IMR-90 (cell line): ENCODE measurements around the gene PPM1A. TPM values are rescaled to one million over a fixed set of nuclear protein-coding genes. Genes with fewer than 3 reads are reported as not detected.

Source experiments
- ATAC-seq: fragments of 200-7000 bp; cut with Tn5 transposase; 2 replicates; pipeline ENCODE4 v1.9.1; 2020; ENCODE audit warnings: low read depth, mild to moderate bottlenecking, moderate library complexity
- BruUV-seq: library from RNA; stranded (reverse); fragments of 400-500 nt; replicated peaks from 2 replicates; lab custom pipeline; 2021; lab: Mats Ljungman, UMichigan
- CTCF ChIA-PET: fragments of 300-600 bp; formaldehyde crosslinking; extraction: SDS; loops from one replicate; lab custom pipeline; 2021; ENCODE audit warnings: antibody characterized with exemption; lab: Yijun Ruan, JAX
- POLR2A ChIA-PET: fragments of 300-600 bp; sonication (Branson Sonifier 250); formaldehyde crosslinking; loops from one replicate; lab custom pipeline; 2022; ENCODE audit warnings: antibody characterized with exemption; ENCODE audit not compliant: unreplicated experiment; lab: Charles Lee
- DNase-seq: peaks from one replicate; pipeline ENCODE4 v3.0.0; 2013
- H2AFZ ChIP-seq: replicated peaks from 2 replicates; pipeline ENCODE3; 2013; ENCODE audit warnings: low read length, mild to moderate bottlenecking; ENCODE audit not compliant: poor library complexity
- H2AK5ac ChIP-seq: 2 replicates; pipeline ENCODE4 v1.6.1; 2013; ENCODE audit warnings: low read depth, low read length, inconsistent platforms
- H2AK9ac ChIP-seq: replicated peaks from 2 replicates; pipeline ENCODE3; 2013; ENCODE audit warnings: mild to moderate bottlenecking, low read depth, low read length, moderate library complexity; ENCODE audit not compliant: poor library complexity
- H2BK120ac ChIP-seq: 2 replicates; pipeline ENCODE4 v1.6.1; 2013; ENCODE audit warnings: low read depth, low read length, inconsistent platforms
- H2BK15ac ChIP-seq: 3 replicates; pipeline ENCODE4 v1.6.1; 2013; ENCODE audit warnings: low read depth, low read length, inconsistent platforms
- H2BK20ac ChIP-seq: 2 replicates; pipeline ENCODE4 v1.6.1; 2013; ENCODE audit warnings: low read depth, mild to moderate bottlenecking, inconsistent platforms, low read length, moderate library complexity
- H2BK5ac ChIP-seq: 2 replicates; pipeline ENCODE4 v1.6.1; 2013; ENCODE audit warnings: mild to moderate bottlenecking, low read depth, low read length, inconsistent platforms; ENCODE audit not compliant: poor library complexity, severe bottlenecking
- H3K14ac ChIP-seq: replicated peaks from 2 replicates; pipeline ENCODE4 v1.6.1; 2013; ENCODE audit warnings: low read depth, low read length, inconsistent platforms
- H3K18ac ChIP-seq: 2 replicates; pipeline ENCODE4 v1.6.1; 2013; ENCODE audit warnings: low read depth, low read length, control low read depth
- H3K23ac ChIP-seq: 2 replicates; pipeline ENCODE4 v1.6.1; 2013; ENCODE audit warnings: low read depth, low read length, inconsistent platforms
- H3K27ac ChIP-seq: 2 replicates; pipeline ENCODE4 v1.5.1; 2013; ENCODE audit warnings: mild to moderate bottlenecking, control low read depth, low read length; ENCODE audit not compliant: insufficient read depth
- H3K27me3 ChIP-seq: 2 replicates; pipeline ENCODE4 v1.6.1; 2013; ENCODE audit warnings: low read length; ENCODE audit not compliant: control insufficient read depth, insufficient read depth
- H3K36me3 ChIP-seq: 2 replicates; pipeline ENCODE4 v1.6.1; 2013; ENCODE audit warnings: low read length, mixed read lengths; ENCODE audit not compliant: control insufficient read depth, insufficient read depth
- H3K4ac ChIP-seq: 2 replicates; pipeline ENCODE4 v1.6.1; 2013; ENCODE audit warnings: low read depth, low read length, inconsistent platforms
- H3K4me1 ChIP-seq: 2 replicates; pipeline ENCODE4 v1.6.1; 2013; ENCODE audit warnings: low read length, mixed read lengths; ENCODE audit not compliant: control insufficient read depth, insufficient read depth
- H3K4me2 ChIP-seq: 2 replicates; pipeline ENCODE4 v1.6.1; 2013; ENCODE audit warnings: low read depth, mild to moderate bottlenecking, control low read depth, low read length, moderate library complexity
- H3K4me3 ChIP-seq: 2 replicates; pipeline ENCODE4 v1.5.1; 2013; ENCODE audit warnings: low read depth, mild to moderate bottlenecking, control low read depth, low read length, moderate library complexity; ENCODE audit not compliant: insufficient read depth
- H3K56ac ChIP-seq: 2 replicates; pipeline ENCODE4 v1.6.1; 2013; ENCODE audit warnings: low read length, inconsistent platforms; ENCODE audit not compliant: insufficient read depth; ENCODE audit errors: extremely low read depth
- H3K79me1 ChIP-seq, 2 experiments: 2 replicates each; pipeline ENCODE4 v1.6.1; 2013; ENCODE audit warnings: low read length in 2 of 2, inconsistent platforms in 1 of 2, low read depth in 1 of 2
- H3K9ac ChIP-seq: 2 replicates; pipeline ENCODE4 v1.6.1; 2013; ENCODE audit warnings: low read depth, low read length, control low read depth
- H3K9me1 ChIP-seq: 2 replicates; pipeline ENCODE4 v1.6.1; 2013; ENCODE audit warnings: low read length, inconsistent platforms; ENCODE audit not compliant: insufficient read depth
- H3K9me3 ChIP-seq: 2 replicates; pipeline ENCODE4 v1.6.1; 2013; ENCODE audit warnings: low read length; ENCODE audit not compliant: control insufficient read depth, insufficient read depth
- H4K20me1 ChIP-seq: 2 replicates; pipeline ENCODE4 v1.6.1; 2013; ENCODE audit warnings: low read length, inconsistent platforms; ENCODE audit not compliant: insufficient read depth
- H4K5ac ChIP-seq: 2 replicates; pipeline ENCODE4 v1.6.1; 2013; ENCODE audit warnings: mild to moderate bottlenecking, low read depth, low read length, control low read depth
- H4K8ac ChIP-seq, 2 experiments: 2 replicates each; pipeline ENCODE4 v1.6.1; 2013; ENCODE audit warnings: low read depth in 2 of 2, low read length in 2 of 2, control low read depth in 1 of 2, inconsistent platforms in 1 of 2
- H4K91ac ChIP-seq: 2 replicates; pipeline ENCODE4 v1.6.1; 2013; ENCODE audit warnings: low read depth, low read length, inconsistent platforms; ENCODE audit not compliant: insufficient read depth
- RAD21 ChIP-seq: IDR thresholded peaks from 2 replicates; pipeline ENCODE4 v1.6.1; 2012; ENCODE audit warnings: low read length, improper control_type of control experiment
- dilution Hi-C: fragments of 300-500 bp; cut with HindIII; formaldehyde crosslinking; loops from one replicate; pipeline ENCODE4 v1.14.3; 2018; ENCODE audit warnings: low sequenced_read_pairs; ENCODE audit not compliant: unreplicated experiment
- in situ Hi-C: fragments of 300-500 bp; cut with MboI; formaldehyde crosslinking; loops from 3 replicates; pipeline ENCODE4 v1.14.3; 2019; ENCODE audit warnings: low sequenced_read_pairs, inconsistent platforms, mixed read lengths
- intact Hi-C: fragments of 100-400 bp; cut with micrococcal nuclease; formaldehyde crosslinking; loops from 2 replicates; pipeline ENCODE4 v1.10.0; 2022
- polyA plus RNA-seq, 3 experiments: library from polyadenylated mRNA; depleted of rRNA; stranded (reverse); fragments of >200 nt; gene quantifications; 2 replicates each; pipeline ENCODE4 v1.2.3, GENCODE V29; 2012; ENCODE audit warnings: low replicate concordance in 1 of 3
- total RNA-seq: library from RNA; depleted of rRNA; stranded (reverse); fragments of >200 nt; gene quantifications from 2 replicates; pipeline ENCODE4 v1.2.3, GENCODE V29; 2012

PPM1A gene
- total and polyA plus RNA-seq, 2 of the 4 experiments (the other 2 are of a cell fraction) = 14.3 to 15.1 TPM

GRCh38 chr14:60199321-60199720 lies 49.7 kb upstream of the PPM1A start:
- DNase-seq = no peak
- ATAC-seq = no peak
- dilution Hi-C loops (no loop called here), in situ Hi-C loops (no loop called here), intact Hi-C loops (no loop called here)
- Histone ChIP-seq H2BK5ac (no peak overlapping the region), H3K23ac (no peak overlapping the region), H4K5ac (no peak overlapping the region), H3K4me2 (no peak overlapping the region), H4K8ac (no peak overlapping the region), H3K14ac (no peak overlapping the region), H3K4me1 (no peaks in the 10 kb centered on the region), H3K4ac (no peak overlapping the region), H3K9me1 (no peaks in the 10 kb centered on the region), H3K36me3 (no peaks in the 10 kb centered on the region), H4K20me1 (no peaks in the 10 kb centered on the region), H3K79me1 (no peaks in the 10 kb centered on the region), H2BK20ac (no peak overlapping the region), H3K27me3 (peaks cover 3% of the 10 kb centered on the region), H3K27ac (no peak overlapping the region), H3K9ac (no peak overlapping the region), H3K56ac (no peak overlapping the region), H3K4me3 (no peak overlapping the region), H3K18ac (no peak overlapping the region), H2AFZ (no peak overlapping the region), H2AK5ac (no peak overlapping the region), H2AK9ac (no peak overlapping the region), H4K91ac (no peak overlapping the region), H3K9me3 (no peaks in the 10 kb centered on the region), H2BK120ac (no peak overlapping the region), H2BK15ac (no peak overlapping the region)
- POLR2A ChIA-PET = no interaction called here
- CTCF ChIA-PET = interaction anchor here (1.1 kb wide), 1 partner anchor 12 kb away, joined by 6 read pairs; no protein-coding TSS in a partner anchor
- TF ChIP-seq RAD21 = no peak
- no TSS peak for BruUV-seq
